OCI-LY7 (cell line): ENCODE data around the gene CMTM3. TPM values are rescaled to one million over a fixed set of nuclear protein-coding genes. Genes with fewer than 3 reads are reported as not detected.
"Not testable (repeated sequence)": the region's sequence is repeated elsewhere in the genome, so short reads cannot be mapped to it uniquely, and the experiment has no call there.

Experiments used
- BruUV-seq: library from RNA; stranded (reverse); fragments of 400-500 nt; replicated peaks from 2 replicates; lab custom pipeline; 2021; lab: Mats Ljungman, UMichigan
- CTCF ChIA-PET: fragments of 300-600 bp; sonication (Branson Sonifier 250); formaldehyde crosslinking; loops from one replicate; lab custom pipeline; 2022; ENCODE audit warnings: antibody characterized with exemption; ENCODE audit not compliant: unreplicated experiment; lab: Charles Lee
- POLR2A ChIA-PET: fragments of 300-600 bp; sonication (Branson Sonifier 250); formaldehyde crosslinking; loops from one replicate; lab custom pipeline; 2022; ENCODE audit warnings: antibody characterized with exemption; lab: Charles Lee
- DNase-seq: peaks from one replicate; pipeline ENCODE4 v3.0.0-alpha.2; 2015; ENCODE audit warnings: low spot score
- H2AFZ ChIP-seq: fragments of 200-600 bp; sonication (generic), shearing (Covaris generic); 2 replicates; pipeline ENCODE4 v1.6.1; 2014; ENCODE audit warnings: mild to moderate bottlenecking, antibody characterized with exemption, low read length, moderate library complexity
- H3K27ac ChIP-seq: fragments of 200-600 bp; sonication (generic); 2 replicates; pipeline ENCODE4 v1.5.1; 2014; ENCODE audit warnings: mixed run types, low read depth, mild to moderate bottlenecking, moderate library complexity, low read length, inconsistent platforms; ENCODE audit not compliant: poor library complexity, severe bottlenecking
- H3K36me3 ChIP-seq: fragments of 200-600 bp; sonication (generic); 2 replicates; pipeline ENCODE4 v1.6.1; 2014; ENCODE audit warnings: mild to moderate bottlenecking, antibody characterized with exemption, low read length, moderate library complexity, mixed read lengths; ENCODE audit not compliant: insufficient read depth
- H3K4me1 ChIP-seq: fragments of 200-600 bp; sonication (generic); 2 replicates; pipeline ENCODE4 v1.5.1; 2014; ENCODE audit warnings: mild to moderate bottlenecking, low read length; ENCODE audit not compliant: insufficient read depth, poor library complexity, severe bottlenecking
- H3K4me2 ChIP-seq: fragments of 200-600 bp; sonication (generic); 2 replicates; pipeline ENCODE4 v1.6.1; 2014; ENCODE audit warnings: mild to moderate bottlenecking, low read length
- H3K4me3 ChIP-seq: fragments of 200-600 bp; sonication (generic); 2 replicates; pipeline ENCODE4 v1.5.1; 2014; ENCODE audit warnings: mild to moderate bottlenecking, low read depth, low read length; ENCODE audit not compliant: poor library complexity, severe bottlenecking
- H3K79me2 ChIP-seq: fragments of 200-600 bp; sonication (generic); 2 replicates; pipeline ENCODE4 v1.6.1; 2016; ENCODE audit warnings: low read depth, mild to moderate bottlenecking, low read length, moderate library complexity, mixed read lengths; ENCODE audit not compliant: insufficient read depth
- H3K9me2 ChIP-seq: fragments of 200-600 bp; sonication (generic); 2 replicates; pipeline ENCODE4 v1.6.1; 2016; ENCODE audit warnings: mild to moderate bottlenecking, low read length, mixed read lengths; ENCODE audit not compliant: insufficient read depth
- H3K9me3 ChIP-seq: fragments of 200-600 bp; sonication (generic); 2 replicates; pipeline ENCODE4 v1.6.1; 2014; ENCODE audit warnings: mild to moderate bottlenecking, mixed run types, low read length, mixed read lengths
- H4K20me1 ChIP-seq: fragments of 200-600 bp; sonication (generic); 2 replicates; pipeline ENCODE4 v1.6.1; 2014; ENCODE audit warnings: mild to moderate bottlenecking, antibody characterized with exemption, low read length, moderate library complexity, mixed read lengths; ENCODE audit not compliant: insufficient read depth
- EZH2phosphoT487 ChIP-seq: fragments of 200-600 bp; sonication (generic); IDR thresholded peaks from 2 replicates; pipeline ENCODE4 v1.6.1; 2018; ENCODE audit warnings: low read depth, borderline replicate concordance, mild to moderate bottlenecking, mixed run types, antibody characterized with exemption, low read length, moderate library complexity, mixed read lengths
- intact Hi-C: fragments of 100-400 bp; cut with micrococcal nuclease; formaldehyde crosslinking; loops from one replicate; pipeline ENCODE4 v1.10.0; 2022; ENCODE audit not compliant: unreplicated experiment
- total RNA-seq, 2 experiments: library from RNA; depleted of rRNA in 1 of 2; stranded (reverse); fragments of >200 nt in 1 of 2; shearing (Covaris generic) in 1 of 2; gene quantifications; 2 replicates each; pipeline ENCODE4 v1.2.3, GENCODE V29; 2014 to 2022
- TF ChIP-seq, protein P1 (sequence below): fragments of 200-600 bp; sonication (generic); conservative IDR thresholded peaks from 2 replicates; pipeline ENCODE4 v1.5.1; 2014; ENCODE audit warnings: mild to moderate bottlenecking, antibody characterized with exemption, low read length, moderate library complexity, mixed read lengths

The CMTM3 gene
- total RNA-seq, 2 experiments from 2014 or later: 5.0 to 30.4 TPM

DNA sequence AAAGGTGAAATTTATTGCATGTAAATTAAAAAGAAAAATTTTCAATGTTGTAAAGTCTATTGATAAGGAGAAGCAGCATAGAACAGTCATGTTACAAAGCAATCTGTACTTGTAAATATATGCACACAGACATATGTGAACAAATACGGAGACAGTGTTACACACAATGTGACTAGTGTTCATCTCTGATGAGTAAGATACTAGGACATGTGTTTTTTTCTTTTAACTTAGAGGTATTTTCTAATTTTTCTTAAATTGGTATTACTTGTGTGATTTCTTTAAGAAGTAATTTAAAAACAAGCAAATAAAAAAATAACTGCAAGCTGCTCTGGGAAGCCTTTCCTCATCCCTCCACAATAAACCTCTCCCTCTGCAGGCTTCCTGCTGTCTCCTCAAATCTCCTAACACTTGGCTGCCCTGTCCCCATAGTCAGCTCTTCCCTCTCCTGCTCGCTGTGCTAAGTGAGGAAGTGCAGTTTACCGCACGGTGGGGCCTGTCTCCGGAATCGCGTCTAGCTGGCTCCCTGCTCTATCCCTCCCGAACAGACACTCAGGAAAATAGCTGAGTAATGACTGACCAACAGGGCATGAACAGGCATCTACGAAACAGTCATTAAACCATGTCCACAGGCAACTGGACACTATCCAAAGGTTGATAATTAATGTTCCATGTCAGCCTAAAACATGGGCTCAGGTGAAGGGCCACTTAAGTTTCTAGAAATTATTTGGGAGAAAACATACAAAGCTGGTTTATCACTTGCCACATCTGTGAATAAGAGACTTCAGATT, 56.1 kb downstream of the CMTM3 start:
- H3K27ac ChIP-seq: no peak overlapping the region
- no peak overlapping the region for H3K4me2 ChIP-seq
- ChIA-PET POLR2A (interaction anchor here (1.2 to 1.3 kb wide), 2 partner anchors 8 to 202 kb away, joined by 4 read pairs; no protein-coding TSS in a partner anchor), CTCF (interaction anchor here (1.7 kb wide), 1 partner anchor 10 kb away, joined by 5 read pairs; no protein-coding TSS in a partner anchor)
- intact Hi-C loops: no loop called here
- H3K4me1 ChIP-seq: no peaks in the 10 kb centered on the region
- no peaks in the 10 kb centered on the region for H3K36me3 ChIP-seq
- no peak overlapping the region for H3K4me3 ChIP-seq
- H4K20me1 ChIP-seq: no peaks in the 10 kb centered on the region
- no peaks in the 10 kb centered on the region for H3K79me2 ChIP-seq
- 0 out of 2 replicates have a peak overlapping the region, but pooled peaks have one; percentile 19 for H2AFZ ChIP-seq
- no peak for DNase-seq
- H3K9me2 ChIP-seq: no peaks in the 10 kb centered on the region
- no peaks in the 10 kb centered on the region for H3K9me3 ChIP-seq
- no TSS peak for BruUV-seq
- TF ChIP-seq EZH2phosphoT487: no peak
- TF ChIP-seq, protein P1, sequence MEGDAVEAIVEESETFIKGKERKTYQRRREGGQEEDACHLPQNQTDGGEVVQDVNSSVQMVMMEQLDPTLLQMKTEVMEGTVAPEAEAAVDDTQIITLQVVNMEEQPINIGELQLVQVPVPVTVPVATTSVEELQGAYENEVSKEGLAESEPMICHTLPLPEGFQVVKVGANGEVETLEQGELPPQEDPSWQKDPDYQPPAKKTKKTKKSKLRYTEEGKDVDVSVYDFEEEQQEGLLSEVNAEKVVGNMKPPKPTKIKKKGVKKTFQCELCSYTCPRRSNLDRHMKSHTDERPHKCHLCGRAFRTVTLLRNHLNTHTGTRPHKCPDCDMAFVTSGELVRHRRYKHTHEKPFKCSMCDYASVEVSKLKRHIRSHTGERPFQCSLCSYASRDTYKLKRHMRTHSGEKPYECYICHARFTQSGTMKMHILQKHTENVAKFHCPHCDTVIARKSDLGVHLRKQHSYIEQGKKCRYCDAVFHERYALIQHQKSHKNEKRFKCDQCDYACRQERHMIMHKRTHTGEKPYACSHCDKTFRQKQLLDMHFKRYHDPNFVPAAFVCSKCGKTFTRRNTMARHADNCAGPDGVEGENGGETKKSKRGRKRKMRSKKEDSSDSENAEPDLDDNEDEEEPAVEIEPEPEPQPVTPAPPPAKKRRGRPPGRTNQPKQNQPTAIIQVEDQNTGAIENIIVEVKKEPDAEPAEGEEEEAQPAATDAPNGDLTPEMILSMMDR: no peak

DNA sequence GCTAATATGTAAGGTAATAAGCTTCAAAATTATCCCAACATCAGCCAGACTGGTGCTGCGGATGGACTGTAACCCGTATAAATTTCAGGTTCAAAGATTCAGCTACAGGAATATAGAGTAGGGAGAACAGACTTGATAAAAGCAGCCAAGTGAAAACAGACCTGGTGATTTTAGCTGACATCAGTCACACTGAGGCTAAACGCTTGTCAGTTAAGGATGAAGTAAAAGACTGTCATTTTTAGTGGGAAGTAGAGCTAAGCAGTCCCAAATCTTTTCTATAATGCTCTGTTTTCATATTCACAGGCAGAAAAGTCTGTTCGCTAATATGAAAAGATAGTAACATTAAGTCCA, 56.7 kb downstream of the CMTM3 start:
- intact Hi-C loops: no loop called here
- Histone ChIP-seq H3K27ac (no peak overlapping the region), H3K9me2 (no peaks in the 10 kb centered on the region), H2AFZ (no peak overlapping the region), H3K4me2 (no peak overlapping the region), H3K4me3 (no peak overlapping the region), H3K4me1 (no peaks in the 10 kb centered on the region), H3K9me3 (no peaks in the 10 kb centered on the region), H3K79me2 (no peaks in the 10 kb centered on the region), H3K36me3 (no peaks in the 10 kb centered on the region), H4K20me1 (no peaks in the 10 kb centered on the region)
- POLR2A ChIA-PET: interaction anchor here (0.6 to 1.3 kb wide), 3 partner anchors 8 to 1758 kb away, joined by 4 to 5 read pairs (median 4); no protein-coding TSS in a partner anchor
- CTCF ChIA-PET: interaction anchor here (1.7 kb wide), 1 partner anchor 11 kb away, joined by 5 read pairs; no protein-coding TSS in a partner anchor
- DNase-seq: no peak
- no TSS peak for BruUV-seq
- TF ChIP-seq EZH2phosphoT487: no peak
- TF ChIP-seq, protein P1: no peak

DNA sequence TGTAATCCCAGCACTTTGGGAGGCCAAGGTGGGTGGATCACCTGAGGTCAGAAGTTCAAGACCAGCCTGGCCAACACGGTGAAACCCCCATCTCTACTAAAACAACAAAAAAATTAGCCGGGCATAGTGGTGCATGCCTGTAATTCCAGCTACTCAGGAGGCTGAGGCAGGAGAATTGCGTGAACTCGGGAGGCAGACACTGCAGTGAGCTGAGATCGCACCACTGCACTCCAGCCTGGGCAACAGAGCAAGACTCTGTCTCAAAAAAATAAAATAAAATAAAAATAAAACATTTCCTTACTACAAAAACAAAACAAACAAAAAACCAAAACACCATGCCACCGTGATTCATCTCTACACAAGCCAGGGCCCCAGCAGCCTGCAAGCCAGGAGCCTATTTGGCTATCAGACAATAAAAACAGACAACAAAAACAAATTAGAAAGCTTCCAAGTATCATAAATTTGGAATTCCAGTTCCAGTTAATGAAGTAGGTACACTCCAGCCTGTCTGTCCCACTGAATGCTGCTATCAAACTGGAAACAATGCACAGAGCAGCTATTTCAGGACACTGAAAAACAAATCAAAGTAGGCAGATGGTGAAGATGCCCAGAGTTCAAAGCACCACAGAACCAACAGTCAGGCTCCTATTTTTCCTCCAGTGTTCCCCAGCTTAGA, 57.3 kb downstream of the CMTM3 start:
- H4K20me1 ChIP-seq, H3K36me3 ChIP-seq, H3K27ac ChIP-seq, BruUV-seq, DNase-seq, H3K4me2 ChIP-seq, H3K4me1 ChIP-seq, H3K9me2 ChIP-seq, H3K79me2 ChIP-seq, H2AFZ ChIP-seq, H3K9me3 ChIP-seq, H3K4me3 ChIP-seq: not testable (repeated sequence)
- POLR2A ChIA-PET: interaction anchor here (0.5 to 1.3 kb wide), 3 partner anchors 9 to 1758 kb away, joined by 4 to 6 read pairs (median 5); no protein-coding TSS in a partner anchor
- intact Hi-C loops: loop anchor here (2.0 kb wide), 1 partner anchor 207 kb away; no protein-coding TSS in a partner anchor
- CTCF ChIA-PET: interaction anchor here (0.6 to 1.7 kb wide), 5 partner anchors 10 to 185 kb away, joined by 3 to 5 read pairs (median 3); no protein-coding TSS in a partner anchor
